SK-N-SH (cell line): ENCODE data around the gene CARMIL3. TPM values are rescaled to one million over a fixed set of nuclear protein-coding genes. Genes with fewer than 3 reads are reported as not detected.

Experiments
- CTCF ChIA-PET: fragments of 300-600, 350-600 bp; formaldehyde crosslinking; extraction: SDS; loops from one replicate; lab custom pipeline; 2021; lab: Yijun Ruan, JAX
- POLR2A ChIA-PET: fragments of 350-600 bp; sonication (Branson Sonifier 250); formaldehyde crosslinking; extraction: SDS; loops from one replicate; lab custom pipeline; 2020; ENCODE audit warnings: antibody characterized with exemption, inconsistent platforms; lab: Yijun Ruan, JAX
- DNase-seq: peaks from one replicate; pipeline ENCODE4 v3.0.0; 2012
- H2AFZ ChIP-seq: fragments of 200-600 bp; sonication (generic); 2 replicates; pipeline ENCODE4 v1.8.1; 2016; ENCODE audit warnings: antibody characterized with exemption, mild to moderate bottlenecking, low read depth
- H3F3A ChIP-seq: fragments of 200-600 bp; sonication (generic); replicated peaks from 2 replicates; pipeline ENCODE3; 2016; ENCODE audit warnings: antibody characterized with exemption, mild to moderate bottlenecking; ENCODE audit not compliant: insufficient read depth
- H3K27ac ChIP-seq, 2 experiments: fragments of 200-500 bp in 1 of 2; fragments of 200-600 bp in 1 of 2; sonication (Bioruptor generic) in 1 of 2; sonication (generic), shearing (Covaris generic) in 1 of 2; 2 replicates each; pipeline versions ENCODE4 v1.5.1 to v1.6.1; 2014 to 2016; ENCODE audit warnings: low read depth in 2 of 2, inconsistent platforms in 1 of 2, low read length in 1 of 2, mild to moderate bottlenecking in 1 of 2, mixed read lengths in 1 of 2
- H3K27me3 ChIP-seq: fragments of 200-600 bp; sonication (generic), shearing (Covaris generic); 2 replicates; pipeline ENCODE4 v1.6.1; 2016; ENCODE audit warnings: mixed run types; ENCODE audit not compliant: insufficient read depth
- H3K36me3 ChIP-seq, 2 experiments: fragments of 200-500 bp in 1 of 2; fragments of 200-600 bp in 1 of 2; sonication (Bioruptor generic) in 1 of 2; sonication (generic) in 1 of 2; replicated peaks in 1 of 2; 2 replicates each; pipeline versions ENCODE3 to v1.5.1; 2014 to 2016; ENCODE audit warnings: low read length in 1 of 2, mild to moderate bottlenecking in 1 of 2; ENCODE audit not compliant: insufficient read depth in 2 of 2, control insufficient read depth in 1 of 2
- H3K4me1 ChIP-seq, 2 experiments: fragments of 200-500 bp in 1 of 2; fragments of 200-600 bp in 1 of 2; sonication (Bioruptor generic) in 1 of 2; sonication (generic), shearing (Covaris generic) in 1 of 2; 2 replicates each; pipeline versions ENCODE4 v1.5.1 to v1.6.1; 2014 to 2016; ENCODE audit warnings: low read depth in 1 of 2, low read length in 1 of 2, mixed run types in 1 of 2; ENCODE audit not compliant: insufficient read depth in 2 of 2, control insufficient read depth in 1 of 2
- H3K4me2 ChIP-seq: fragments of 200-600 bp; sonication (generic), shearing (Covaris generic); 2 replicates; pipeline ENCODE4 v1.6.1; 2017; ENCODE audit warnings: mixed run types
- H3K4me3 ChIP-seq, 2 experiments: fragments of 200-500 bp in 1 of 2; fragments of 200-600 bp in 1 of 2; sonication (Bioruptor generic) in 1 of 2; sonication (generic), shearing (Covaris generic) in 1 of 2; 2 replicates each; pipeline versions ENCODE4 v1.5.1 to v1.8.1; 2014 to 2016; ENCODE audit warnings: low read depth in 2 of 2, inconsistent platforms in 1 of 2, low read length in 1 of 2, mild to moderate bottlenecking in 1 of 2, mixed read lengths in 1 of 2, moderate library complexity in 1 of 2
- H3K79me2 ChIP-seq: fragments of 200-600 bp; sonication (generic); 2 replicates; pipeline ENCODE4 v1.8.1; 2017; ENCODE audit warnings: mild to moderate bottlenecking; ENCODE audit not compliant: insufficient read depth
- H3K9ac ChIP-seq: fragments of 200-600 bp; sonication (generic); 2 replicates; pipeline ENCODE4 v1.6.1; 2017; ENCODE audit warnings: mixed run types
- H3K9me2 ChIP-seq: fragments of 200-600 bp; sonication (generic); 2 replicates; pipeline ENCODE4 v1.6.1; 2017; ENCODE audit warnings: mixed run types
- H3K9me3 ChIP-seq: fragments of 200-600 bp; sonication (generic); 2 replicates; pipeline ENCODE4 v1.6.1; 2017; ENCODE audit warnings: mixed run types, mild to moderate bottlenecking, moderate library complexity
- H4K20me1 ChIP-seq: fragments of 200-600 bp; sonication (generic); 2 replicates; pipeline ENCODE4 v1.6.1; 2017; ENCODE audit warnings: mild to moderate bottlenecking, mixed run types; ENCODE audit not compliant: insufficient read depth
- CHD2 ChIP-seq: fragments of 150-350 bp; IDR thresholded peaks from 2 replicates; pipeline ENCODE4 v1.6.1; 2018; ENCODE audit warnings: low read length; ENCODE audit not compliant: partially characterized antibody
- FOSL2 ChIP-seq: IDR thresholded peaks from 2 replicates; pipeline ENCODE4 v1.4.0; 2012; ENCODE audit warnings: low read depth, mild to moderate bottlenecking, moderate library complexity, borderline replicate concordance
- FOXM1 ChIP-seq: IDR thresholded peaks from 2 replicates; pipeline ENCODE4 v1.4.0; 2012; ENCODE audit warnings: low read depth, mild to moderate bottlenecking
- JUND ChIP-seq: IDR thresholded peaks from 2 replicates; pipeline ENCODE4 v1.4.0; 2012
- MAX ChIP-seq: IDR thresholded peaks from 2 replicates; pipeline ENCODE4 v1.4.0; 2012; ENCODE audit warnings: low read depth
- MXI1 ChIP-seq: IDR thresholded peaks from 2 replicates; pipeline ENCODE4 v1.6.1; 2012; ENCODE audit warnings: mild to moderate bottlenecking, low read depth, low read length, improper control_type of control experiment
- PBX3 ChIP-seq: IDR thresholded peaks from 2 replicates; pipeline ENCODE4; 2012
- POLR2AphosphoS5 ChIP-seq: IDR thresholded peaks from 2 replicates; pipeline ENCODE4 v1.6.1; 2012; ENCODE audit warnings: low read depth, low read length
- RCOR1 ChIP-seq: fragments of 150-350 bp; IDR thresholded peaks from 2 replicates; pipeline ENCODE4 v1.6.1; 2017; ENCODE audit warnings: antibody characterized with exemption, low read length
- REST ChIP-seq: IDR thresholded peaks from 2 replicates; pipeline ENCODE4 v1.6.1; 2012; ENCODE audit warnings: mild to moderate bottlenecking, low read depth, low read length, moderate library complexity
- RFX5 ChIP-seq: IDR thresholded peaks from 2 replicates; pipeline ENCODE4 v1.6.1; 2012; ENCODE audit warnings: mild to moderate bottlenecking, improper control_type of control experiment, low read length
- RXRA ChIP-seq: IDR thresholded peaks from 2 replicates; pipeline ENCODE4 v1.4.0; 2012; ENCODE audit warnings: low read depth, mild to moderate bottlenecking, borderline replicate concordance
- SIN3A ChIP-seq: IDR thresholded peaks from 2 replicates; pipeline ENCODE4 v1.6.1; 2012; ENCODE audit warnings: low read depth, mild to moderate bottlenecking, low read length, moderate library complexity, borderline replicate concordance
- SMC3 ChIP-seq: IDR thresholded peaks from 2 replicates; pipeline ENCODE4 v1.6.1; 2012; ENCODE audit warnings: low read depth, low read length, improper control_type of control experiment
- TCF12 ChIP-seq: IDR thresholded peaks from 2 replicates; pipeline ENCODE4 v1.4.0; 2012
- TEAD4 ChIP-seq: IDR thresholded peaks from 2 replicates; pipeline ENCODE4 v1.4.0; 2012; ENCODE audit warnings: mild to moderate bottlenecking, borderline replicate concordance; ENCODE audit not compliant: insufficient read depth
- USF1 ChIP-seq: IDR thresholded peaks from 2 replicates; pipeline ENCODE4 v1.4.0; 2012; ENCODE audit warnings: low read depth, borderline replicate concordance
- USF2 ChIP-seq: fragments of 150-350 bp; IDR thresholded peaks from 2 replicates; pipeline ENCODE4 v1.6.1; 2017; ENCODE audit warnings: antibody characterized with exemption, low read length, low read depth, borderline replicate concordance
- YY1 ChIP-seq: IDR thresholded peaks from 2 replicates; pipeline ENCODE4 v1.4.0; 2012; ENCODE audit warnings: low read depth, mild to moderate bottlenecking
- WGBS: methylation state at CpG from one replicate; pipeline ENCODE4 v1.1.6; 2017; ENCODE audit warnings: low lambda C conversion rate; 5-methylcytosine and 5-hydroxymethylcytosine counted together
- polyA plus RNA-seq, 3 experiments: library from polyadenylated mRNA; depleted of rRNA; stranded (reverse); fragments of >200 nt; gene quantifications; 2 replicates each; pipeline ENCODE4 v1.2.3, GENCODE V29; 2012
- TF ChIP-seq, protein P1 (sequence below): fragments of 200-600 bp; sonication (generic); IDR thresholded peaks from 2 replicates; pipeline ENCODE4 v1.6.1; 2017; ENCODE audit warnings: antibody characterized with exemption, mild to moderate bottlenecking, moderate library complexity

The CARMIL3 gene
- polyA plus RNA-seq, 1 of the 3 experiments (the other 2 are of a cell fraction), result 0.43 TPM

- H3K27ac ChIP-seq, result no peak overlapping the region
- H3K4me3 ChIP-seq, result no peak overlapping the region
- ChIA-PET POLR2A (interaction anchor here (0.7 kb wide), 2 partner anchors 13 to 15 kb away, joined by 3 read pairs; no protein-coding TSS in a partner anchor), CTCF (interaction anchor here (1.3 to 42.8 kb wide), 5 partner anchors 8 to 94 kb away, joined by 3 to 1159 read pairs (median 9); partner anchors contain the start of genes IRF9 and PCK2)
- no peaks in the 10 kb centered on the region for H3K36me3 ChIP-seq
- no peaks in the 10 kb centered on the region for H3K79me2 ChIP-seq
- H3K9ac ChIP-seq, result no peak overlapping the region
- no peak overlapping the region for H2AFZ ChIP-seq
- no peaks in the 10 kb centered on the region; a peak in 1 of 4 replicates for H3K4me1 ChIP-seq
- peak; percentile 21 for DNase-seq
- no peaks in the 10 kb centered on the region for H3K9me2 ChIP-seq
- no peak for TF ChIP-seq FOXM1
- no peak for TF ChIP-seq TCF12
- no peak for TF ChIP-seq MAX
- no peak for TF ChIP-seq REST
- TF ChIP-seq RXRA, result no peak
- TF ChIP-seq RFX5, result no peak
- no peak for TF ChIP-seq CHD2
- TF ChIP-seq POLR2AphosphoS5, result no peak
- no peak for TF ChIP-seq SIN3A
- no peak for TF ChIP-seq JUND
- TF ChIP-seq RCOR1, result no peak
- no peak for TF ChIP-seq MXI1
- no peak for TF ChIP-seq USF1
- no peak for TF ChIP-seq USF2
- TF ChIP-seq, protein P1, sequence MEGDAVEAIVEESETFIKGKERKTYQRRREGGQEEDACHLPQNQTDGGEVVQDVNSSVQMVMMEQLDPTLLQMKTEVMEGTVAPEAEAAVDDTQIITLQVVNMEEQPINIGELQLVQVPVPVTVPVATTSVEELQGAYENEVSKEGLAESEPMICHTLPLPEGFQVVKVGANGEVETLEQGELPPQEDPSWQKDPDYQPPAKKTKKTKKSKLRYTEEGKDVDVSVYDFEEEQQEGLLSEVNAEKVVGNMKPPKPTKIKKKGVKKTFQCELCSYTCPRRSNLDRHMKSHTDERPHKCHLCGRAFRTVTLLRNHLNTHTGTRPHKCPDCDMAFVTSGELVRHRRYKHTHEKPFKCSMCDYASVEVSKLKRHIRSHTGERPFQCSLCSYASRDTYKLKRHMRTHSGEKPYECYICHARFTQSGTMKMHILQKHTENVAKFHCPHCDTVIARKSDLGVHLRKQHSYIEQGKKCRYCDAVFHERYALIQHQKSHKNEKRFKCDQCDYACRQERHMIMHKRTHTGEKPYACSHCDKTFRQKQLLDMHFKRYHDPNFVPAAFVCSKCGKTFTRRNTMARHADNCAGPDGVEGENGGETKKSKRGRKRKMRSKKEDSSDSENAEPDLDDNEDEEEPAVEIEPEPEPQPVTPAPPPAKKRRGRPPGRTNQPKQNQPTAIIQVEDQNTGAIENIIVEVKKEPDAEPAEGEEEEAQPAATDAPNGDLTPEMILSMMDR, result no peak
- TF ChIP-seq PBX3, result no peak
- TF ChIP-seq FOSL2, result no peak
- no peak for TF ChIP-seq YY1
- TF ChIP-seq TEAD4, result no peak
- TF ChIP-seq SMC3, result no peak
- H3K9me3 ChIP-seq, result no peaks in the 10 kb centered on the region
- H3K27me3 ChIP-seq, result no peaks in the 10 kb centered on the region; the same call in 1 of the 2 replicates
- H3K4me2 ChIP-seq, result no peak overlapping the region
- H3F3A ChIP-seq, result no peaks in the 10 kb centered on the region
- WGBS, result 78% methylated on average over 12 of the region's 12 CpGs
- no peaks in the 10 kb centered on the region for H4K20me1 ChIP-seq
Measured at GRCh38 chr14:24067133-24068082, 15.6 kb downstream of the CARMIL3 start.
